Mesothelial cell of epicardium (in vitro differentiated cells): ENCODE data around the gene SASS6. TPM values are rescaled to one million over a fixed set of nuclear protein-coding genes. Genes with fewer than 3 reads are reported as not detected.

Source experiments
- DNase-seq, 2 experiments: peaks; one replicate each; pipeline ENCODE4 v3.0.0; 2021; ENCODE audit warnings: low spot score in 2 of 2; ENCODE audit not compliant: unreplicated experiment in 2 of 2
- H3K27ac Mint-ChIP-seq: 2 replicates; pipeline ENCODE4 v1.8.0; 2021; ENCODE audit warnings: mixed read lengths
- H3K27me3 Mint-ChIP-seq: 2 replicates; pipeline ENCODE4 v1.8.0; 2021; ENCODE audit warnings: low read depth, mixed read lengths
- H3K36me3 Mint-ChIP-seq: 2 replicates; pipeline ENCODE4 v1.8.0; 2021; ENCODE audit warnings: mixed read lengths
- H3K4me1 Mint-ChIP-seq: 2 replicates; pipeline ENCODE4 v1.8.0; 2021; ENCODE audit warnings: mixed read lengths
- H3K4me3 Mint-ChIP-seq: 2 replicates; pipeline ENCODE4 v1.8.0; 2021; ENCODE audit warnings: mild to moderate bottlenecking, moderate library complexity, mixed read lengths
- H3K9me3 Mint-ChIP-seq: 2 replicates; pipeline ENCODE4 v1.8.0; 2021; ENCODE audit warnings: mixed read lengths
- CTCF ChIP-seq: fragments of 200-600 bp; sonication (generic); IDR thresholded peaks from one replicate; pipeline ENCODE4 v1.5.0; 2021; ENCODE audit warnings: antibody characterized with exemption; ENCODE audit not compliant: unreplicated experiment
- total RNA-seq: library from RNA; stranded (reverse); gene quantifications from 3 replicates; pipeline ENCODE4 v1.2.1, GENCODE V29; 2021

Gene SASS6
- total RNA-seq, 1 donor from 2014 or later: 6.2 TPM

GRCh38 chr1:100130552-100131077, 2.1 kb downstream of the SASS6 start:
- no peak for DNase-seq
- no peak overlapping the region for H3K4me3 Mint-ChIP-seq
- H3K27ac Mint-ChIP-seq: no peak overlapping the region
- peaks cover 28% of the 10 kb centered on the region for H3K4me1 Mint-ChIP-seq
- TF ChIP-seq CTCF: no peak
- H3K9me3 Mint-ChIP-seq: no peaks in the 10 kb centered on the region
- peaks cover under 1% of the 10 kb centered on the region for H3K36me3 Mint-ChIP-seq
- no peaks in the 10 kb centered on the region for H3K27me3 Mint-ChIP-seq

GRCh38 chr1:100127226-100127625, 5.5 kb downstream of the SASS6 start:
- no peak for TF ChIP-seq CTCF
- no peak overlapping the region for H3K4me3 Mint-ChIP-seq
- H3K27ac Mint-ChIP-seq: no peak overlapping the region
- H3K27me3 Mint-ChIP-seq: no peaks in the 10 kb centered on the region
- peaks cover 3% of the 10 kb centered on the region for H3K36me3 Mint-ChIP-seq
- H3K9me3 Mint-ChIP-seq: no peaks in the 10 kb centered on the region
- peaks cover 9% of the 10 kb centered on the region for H3K4me1 Mint-ChIP-seq
- no peak for DNase-seq

GRCh38 chr1:100122177-100122576, 10.6 kb downstream of the SASS6 start:
- H3K36me3 Mint-ChIP-seq: peaks cover 3% of the 10 kb centered on the region
- H3K27me3 Mint-ChIP-seq: no peaks in the 10 kb centered on the region
- H3K4me1 Mint-ChIP-seq: no peaks in the 10 kb centered on the region
- no peak overlapping the region for H3K27ac Mint-ChIP-seq
- H3K9me3 Mint-ChIP-seq: no peaks in the 10 kb centered on the region
- DNase-seq: no peak
- no peak for TF ChIP-seq CTCF
- H3K4me3 Mint-ChIP-seq: no peak overlapping the region

GRCh38 chr1:100115524-100115923, 17.2 kb downstream of the SASS6 start:
- Mint-ChIP-seq H3K4me1 (no peaks in the 10 kb centered on the region), H3K9me3 (peaks cover 9% of the 10 kb centered on the region), H3K4me3 (no peak overlapping the region), H3K27ac (no peak overlapping the region), H3K27me3 (no peaks in the 10 kb centered on the region), H3K36me3 (peaks cover 19% of the 10 kb centered on the region)
- TF ChIP-seq CTCF: no peak
- no peak for DNase-seq

- no peaks in the 10 kb centered on the region for H3K27me3 Mint-ChIP-seq
- H3K4me3 Mint-ChIP-seq: no peak overlapping the region
- H3K4me1 Mint-ChIP-seq: no peaks in the 10 kb centered on the region
- peaks cover 6% of the 10 kb centered on the region for H3K9me3 Mint-ChIP-seq
- peaks cover 19% of the 10 kb centered on the region for H3K36me3 Mint-ChIP-seq
- no peak for DNase-seq
- TF ChIP-seq CTCF: no peak
- no peak overlapping the region for H3K27ac Mint-ChIP-seq
Measured at GRCh38 chr1:100109554-100110066, 23.1 kb downstream of the SASS6 start.

- H3K4me1 Mint-ChIP-seq: no peaks in the 10 kb centered on the region
- H3K9me3 Mint-ChIP-seq: peaks cover 2% of the 10 kb centered on the region
- H3K27me3 Mint-ChIP-seq: no peaks in the 10 kb centered on the region
Measured at GRCh38 chr1:100107696-100108095, 25.0 kb downstream of the SASS6 start.

More at GRCh38 chr1:100107696-100108095, 25.0 kb downstream of the SASS6 start:
- H3K36me3 Mint-ChIP-seq: peaks cover 11% of the 10 kb centered on the region
- DNase-seq: no peak
- H3K27ac Mint-ChIP-seq: no peak overlapping the region
- H3K4me3 Mint-ChIP-seq: no peak overlapping the region
- no peak for TF ChIP-seq CTCF
